T-cell (primary cell): Measurements from ENCODE around the gene TNFSF9. TPM values are rescaled to one million over a fixed set of nuclear protein-coding genes. Genes with fewer than 3 reads are reported as not detected.

Experiments used
- ATAC-seq, 4 experiments: fragments of 200-7000 bp in 3 of 4; fragments of 150-1000 bp in 1 of 4; cut with Tn5 transposase; replicated peaks in 1 of 4; 1 replicate in 3 of 4; 2 replicates in 1 of 4; pipeline ENCODE4 v1.10.0; 2021; ENCODE audit warnings: moderate library complexity in 3 of 4, mild to moderate bottlenecking in 2 of 4, moderate number of reproducible peaks in 1 of 4
- CTCF ChIA-PET, 2 donors: fragments of 300-600 bp; sonication (Branson Sonifier 250); formaldehyde crosslinking; loops; one replicate each; lab custom pipeline; 2022; ENCODE audit warnings: antibody characterized with exemption in 2 of 2; lab: Charles Lee
- POLR2A ChIA-PET, 2 donors: fragments of 300-600 bp; sonication (Branson Sonifier 250); formaldehyde crosslinking; loops; one replicate each; lab custom pipeline; 2022; ENCODE audit warnings: antibody characterized with exemption in 2 of 2; lab: Charles Lee
- DNase-seq, 35 experiments: peaks; one replicate each; pipeline versions ENCODE4 v3.0.0 to v3.0.0-alpha.2; 2013 to 2023
- H3K27ac ChIP-seq: one replicate; pipeline ENCODE4 v1.5.1; 2013; ENCODE audit warnings: low read length
- H3K27me3 ChIP-seq, 2 experiments: replicated peaks in 1 of 2; 1 replicate in 1 of 2; 2 replicates in 1 of 2; pipeline versions ENCODE4 v1.6.1 to v1.7.0; 2013; ENCODE audit warnings: low read length in 1 of 2, mixed read lengths in 1 of 2; ENCODE audit not compliant: control insufficient read depth in 2 of 2, insufficient read depth in 2 of 2; ENCODE audit errors: extremely low read depth in 1 of 2
- H3K36me3 ChIP-seq, 2 donors: 1 replicate in 1 of 2; 2 replicates in 1 of 2; pipeline versions ENCODE4 v1.6.1 to v1.7.0; 2013; ENCODE audit warnings: low read length in 1 of 2; ENCODE audit not compliant: control insufficient read depth in 2 of 2, insufficient read depth in 1 of 2; ENCODE audit errors: extremely low read depth in 1 of 2
- H3K4me1 ChIP-seq, 2 experiments: 1 replicate in 1 of 2; 2 replicates in 1 of 2; pipeline versions ENCODE4 v1.6.1 to v1.7.0; 2013; ENCODE audit warnings: low read length in 2 of 2, mixed read lengths in 1 of 2; ENCODE audit not compliant: insufficient read depth in 2 of 2, control insufficient read depth in 1 of 2; ENCODE audit errors: extremely low read depth in 1 of 2
- H3K4me3 ChIP-seq, 2 donors: 1 replicate in 1 of 2; 2 replicates in 1 of 2; pipeline versions ENCODE4 v1.5.1 to v1.7.0; 2013; ENCODE audit warnings: mild to moderate bottlenecking in 2 of 2, low read length in 1 of 2, moderate library complexity in 1 of 2; ENCODE audit not compliant: control insufficient read depth in 1 of 2; ENCODE audit errors: extremely low read depth in 1 of 2
- H3K9me3 ChIP-seq: 2 replicates; pipeline ENCODE4 v1.7.0; 2013
- H3K27ac Mint-ChIP-seq, 2 donors: one replicate each; pipeline ENCODE4 v1.8.0; 2020 to 2021; ENCODE audit warnings: mild to moderate bottlenecking in 2 of 2, mixed read lengths in 2 of 2
- H3K27me3 Mint-ChIP-seq, 2 donors: one replicate each; pipeline ENCODE4 v1.8.0; 2021 to 2022; ENCODE audit warnings: mixed read lengths in 2 of 2
- H3K36me3 Mint-ChIP-seq: one replicate; pipeline ENCODE4 v1.8.0; 2021; ENCODE audit warnings: mixed read lengths
- H3K4me1 Mint-ChIP-seq, 3 donors: one replicate each; pipeline ENCODE4 v1.8.0; 2020 to 2022; ENCODE audit warnings: mixed read lengths in 3 of 3, mild to moderate bottlenecking in 1 of 3
- H3K4me3 Mint-ChIP-seq, 3 donors: one replicate each; pipeline ENCODE4 v1.8.0; 2020 to 2022; ENCODE audit warnings: mild to moderate bottlenecking in 3 of 3, mixed read lengths in 3 of 3, moderate library complexity in 3 of 3
- H3K9me3 Mint-ChIP-seq, 3 donors: one replicate each; pipeline ENCODE4 v1.8.0; 2020 to 2022; ENCODE audit warnings: mixed read lengths in 3 of 3
- WGBS: methylation state at CpG from one replicate; pipeline ENCODE4 v1.1.5; 2013; ENCODE audit warnings: missing lambda C conversion rate; ENCODE audit not compliant: insufficient coverage; 5-methylcytosine and 5-hydroxymethylcytosine counted together
- total RNA-seq, 35 experiments: library from RNA in 6 of 35; stranded (reverse) in 6 of 35; fragments of 120-200 nt in 1 of 35; gene quantifications; one replicate each; pipeline versions ENCODE4 v1.2.1 to v1.2.4 and lab custom pipeline; 2013 to 2026

The TNFSF9 gene
- total RNA-seq, 5 donors from 2014 or later (not counting 1 experiment from before 2014, with no cell fraction given), result 1.3 to 6.0 (median 1.6) TPM

DNA sequence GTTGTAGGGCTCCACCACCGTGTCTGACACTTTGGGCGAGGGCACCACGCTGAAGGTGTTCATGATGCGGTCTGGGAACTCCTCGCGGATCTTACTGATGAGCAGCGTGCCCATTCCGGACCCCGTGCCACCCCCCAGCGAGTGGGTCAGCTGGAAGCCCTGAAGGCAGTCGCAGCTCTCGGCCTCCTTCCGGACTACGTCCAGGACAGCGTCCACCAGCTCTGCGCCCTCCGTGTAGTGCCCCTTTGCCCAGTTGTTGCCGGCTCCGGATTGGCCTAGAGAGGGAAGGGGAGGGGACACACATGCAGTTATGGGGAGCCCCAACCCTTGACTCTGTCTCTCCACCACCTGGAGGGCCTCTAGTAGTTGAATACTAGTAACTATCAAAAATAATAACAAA lies 34.9 kb upstream of the TNFSF9 start:
- H3K4me1 ChIP-seq, result no peaks in the 10 kb centered on the region
- Mint-ChIP-seq H3K9me3 (peaks cover 0 to 9% (median 5%) of the 10 kb centered on the region in 3 donors), H3K27ac (no peak overlapping the region), H3K36me3 (no peaks in the 10 kb centered on the region), H3K4me1 (peaks cover 0 to 5% (median 3%) of the 10 kb centered on the region in 3 donors), H3K27me3 (peaks cover 0 to 2% of the 10 kb centered on the region in 2 donors), H3K4me3 (no peak overlapping the region)
- no peaks in the 10 kb centered on the region for H3K9me3 ChIP-seq
- peaks cover 0 to 5% of the 10 kb centered on the region in 2 experiments for H3K27me3 ChIP-seq
- no peak for ATAC-seq
- H3K27ac ChIP-seq, result no peak overlapping the region
- WGBS, result 96% methylated on average over 10 of the region's 19 CpGs
- H3K4me3 ChIP-seq, result no peak overlapping the region
- DNase-seq, result no peak
- POLR2A ChIA-PET, result no interaction called here
- CTCF ChIA-PET, result no interaction called here
- H3K36me3 ChIP-seq, result peaks cover 0 to 2% of the 10 kb centered on the region in 2 donors

GRCh38 chr19:6498294-6499036 lies 32.4 kb upstream of the TNFSF9 start:
- CTCF ChIA-PET, result interaction anchor here in 1 of 2 donors (0.7 kb wide), 1 partner anchor 20 kb away, joined by 4 read pairs; no protein-coding TSS in a partner anchor

GRCh38 chr19:6499052-6499790 lies 31.6 kb upstream of the TNFSF9 start:
- no peak overlapping the region for H3K27ac Mint-ChIP-seq
- H3K4me3 Mint-ChIP-seq, result no peak overlapping the region
- Histone ChIP-seq H3K27ac (no peak overlapping the region), H3K4me3 (no peak overlapping the region), H3K36me3 (peaks cover 0 to 2% of the 10 kb centered on the region in 2 donors), H3K27me3 (peaks cover 0 to 32% of the 10 kb centered on the region in 2 experiments), H3K9me3 (no peaks in the 10 kb centered on the region), H3K4me1 (peaks cover 2 to 17% of the 10 kb centered on the region in 2 experiments)
- H3K27me3 Mint-ChIP-seq, result peaks cover 4 to 12% of the 10 kb centered on the region in 2 donors
- H3K36me3 Mint-ChIP-seq, result no peaks in the 10 kb centered on the region
- peaks cover 6 to 17% (median 14%) of the 10 kb centered on the region in 3 donors for H3K4me1 Mint-ChIP-seq
- DNase-seq (no peak), ATAC-seq (no peak)
- H3K9me3 Mint-ChIP-seq, result no peaks in the 10 kb centered on the region
- ChIA-PET CTCF (interaction anchor here in 1 of 2 donors (0.9 kb wide), 1 partner anchor 13 kb away, joined by 4 read pairs; no protein-coding TSS in a partner anchor), POLR2A (no interaction called here)
- WGBS, result 92% methylated on average over 13 of the region's 17 CpGs

More at GRCh38 chr19:6498294-6499036, 32.4 kb upstream of the TNFSF9 start:
- 69% methylated on average over 5 of the region's 7 CpGs for WGBS
- Mint-ChIP-seq H3K27ac (peak overlapping the region in 1 of 2 donors; percentile 58), H3K4me3 (no peak overlapping the region), H3K4me1 (peaks cover 6 to 14% (median 14%) of the 10 kb centered on the region in 3 donors), H3K27me3 (peaks cover 4 to 8% of the 10 kb centered on the region in 2 donors), H3K9me3 (no peaks in the 10 kb centered on the region), H3K36me3 (no peaks in the 10 kb centered on the region)
- Histone ChIP-seq H3K4me3 (no peak overlapping the region), H3K27ac (no peak overlapping the region), H3K27me3 (peaks cover 0 to 27% of the 10 kb centered on the region in 2 experiments), H3K36me3 (peaks cover 0 to 2% of the 10 kb centered on the region in 2 donors), H3K4me1 (peaks cover 2 to 17% of the 10 kb centered on the region in 2 experiments), H3K9me3 (no peaks in the 10 kb centered on the region)
- DNase-seq (no peak), ATAC-seq (no peak)
- POLR2A ChIA-PET, result no interaction called here

GRCh38 chr19:6500837-6501739 lies 29.7 kb upstream of the TNFSF9 start:
- Mint-ChIP-seq H3K4me3 (peak overlapping the region; percentile 81 to 87 (median 83)), H3K4me1 (peaks cover 6 to 24% (median 20%) of the 10 kb centered on the region in 3 donors), H3K36me3 (no peaks in the 10 kb centered on the region), H3K9me3 (no peaks in the 10 kb centered on the region), H3K27ac (peak overlapping the region; percentile 46 to 68), H3K27me3 (peaks cover 4 to 12% of the 10 kb centered on the region in 2 donors)
- no peak for ATAC-seq
- Histone ChIP-seq H3K4me3 (peak overlapping the region; percentile 38 to 54), H3K27me3 (peaks cover 0 to 37% of the 10 kb centered on the region in 2 experiments), H3K27ac (no peak overlapping the region), H3K9me3 (no peaks in the 10 kb centered on the region), H3K4me1 (peaks cover 2 to 24% of the 10 kb centered on the region in 2 experiments), H3K36me3 (peaks cover 0 to 2% of the 10 kb centered on the region in 2 donors)
- POLR2A ChIA-PET, result interaction anchor here in 1 of 2 donors (0.6 to 1.2 kb wide), 2 partner anchors 10 to 38 kb away, joined by 3 to 6 read pairs; no protein-coding TSS in a partner anchor
- WGBS, result 89% methylated on average over 14 of the region's 24 CpGs
- DNase-seq, result no peak
- CTCF ChIA-PET, result interaction anchor here in 1 of 2 donors (0.6 to 0.7 kb wide), 2 partner anchors 52 to 102 kb away, joined by 4 to 6 read pairs; no protein-coding TSS in a partner anchor

DNA sequence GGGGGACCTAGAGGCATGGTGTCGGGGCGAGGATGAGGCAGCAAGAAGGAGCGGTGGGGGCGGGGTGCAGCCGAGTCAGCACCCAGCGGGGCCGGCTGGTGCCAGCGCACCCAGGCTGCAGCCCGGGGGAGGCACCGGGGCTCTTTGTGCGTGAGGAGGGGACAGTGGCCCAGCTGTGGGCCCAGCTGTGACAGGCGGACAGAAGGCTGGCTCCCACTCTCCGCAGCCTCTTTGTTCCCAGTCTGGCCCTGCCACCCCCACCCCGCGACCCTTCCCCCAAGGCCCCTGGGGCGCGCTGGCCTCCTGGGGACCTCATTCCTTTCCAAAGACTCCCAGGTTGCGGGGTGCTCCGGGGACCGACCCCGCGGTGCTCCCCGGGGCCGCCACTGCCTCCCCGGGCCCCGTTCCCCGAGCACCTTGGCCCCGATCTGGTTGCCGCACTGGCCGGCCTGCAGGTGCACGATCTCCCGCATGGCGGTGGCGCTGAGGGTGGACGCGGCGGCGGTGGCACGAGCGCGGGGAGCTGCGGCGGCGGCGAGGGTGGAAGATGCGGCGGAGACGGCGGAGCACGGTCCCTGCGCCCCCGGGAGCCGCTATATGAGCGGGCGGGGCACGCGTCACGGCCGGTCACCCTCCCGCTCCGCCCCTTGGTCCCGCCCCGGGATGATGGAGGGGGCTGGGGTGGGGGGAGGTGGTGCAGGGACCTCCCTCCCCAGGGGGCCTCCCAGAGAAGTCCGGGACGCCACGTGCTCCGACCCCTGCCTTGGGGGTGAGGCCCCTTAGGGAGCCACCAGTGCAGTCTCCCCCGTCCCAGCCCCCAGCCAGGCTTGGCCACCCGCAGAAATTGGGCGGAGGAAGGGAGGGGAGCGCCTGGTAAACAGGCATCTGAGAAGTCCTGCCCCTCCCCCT lies 28.8 kb upstream of the TNFSF9 start, which contains the start of gene TUBB4A:
TUBB4A (minus strand) TSS at position 570 of the 909 bp plus-strand sequence; CDS start at position 473, 97 bp downstream.
- DNase-seq (peak in 17 of 35 experiments; percentile 8 to 52 (median 25)), ATAC-seq (peak; percentile 39 to 67 (median 61))
- H3K36me3 ChIP-seq, result peaks cover 0 to 2% of the 10 kb centered on the region in 2 donors
- Mint-ChIP-seq H3K4me1 (peaks cover 6 to 24% (median 20%) of the 10 kb centered on the region in 3 donors), H3K4me3 (peak within 1 kb of the TSS; percentile 81 to 87 (median 83)), H3K36me3 (no peaks in the 10 kb centered on the region), H3K27me3 (peaks cover 4 to 12% of the 10 kb centered on the region in 2 donors), H3K27ac (peak within 1 kb of the TSS; percentile 46 to 68), H3K9me3 (no peaks in the 10 kb centered on the region)
- WGBS, result 2% methylated on average over 48 of the region's 71 CpGs
- H3K4me1 ChIP-seq, result peaks cover 2 to 24% of the 10 kb centered on the region in 2 experiments
- POLR2A ChIA-PET, result interaction anchor here in 1 of 2 donors (0.5 kb wide), 1 partner anchor 1196 kb away, joined by 3 read pairs; no protein-coding TSS in a partner anchor
- no peak within 1 kb of the TSS for H3K27ac ChIP-seq
- peaks cover 0 to 37% of the 10 kb centered on the region in 2 experiments for H3K27me3 ChIP-seq
- no peaks in the 10 kb centered on the region for H3K9me3 ChIP-seq
- peak within 1 kb of the TSS; percentile 38 to 54 for H3K4me3 ChIP-seq
- CTCF ChIA-PET, result interaction anchor here in 1 of 2 donors (0.6 to 0.7 kb wide), 2 partner anchors 53 to 103 kb away, joined by 3 to 4 read pairs; no protein-coding TSS in a partner anchor
